ENCODE measurements around the gene ATP8B4. TPM values are rescaled to one million over a fixed set of nuclear protein-coding genes. Genes with fewer than 3 reads are reported as not detected.

The ATP8B4 gene
- total RNA-seq, 1 experiment from 2014 or later, result not detected

DNA sequence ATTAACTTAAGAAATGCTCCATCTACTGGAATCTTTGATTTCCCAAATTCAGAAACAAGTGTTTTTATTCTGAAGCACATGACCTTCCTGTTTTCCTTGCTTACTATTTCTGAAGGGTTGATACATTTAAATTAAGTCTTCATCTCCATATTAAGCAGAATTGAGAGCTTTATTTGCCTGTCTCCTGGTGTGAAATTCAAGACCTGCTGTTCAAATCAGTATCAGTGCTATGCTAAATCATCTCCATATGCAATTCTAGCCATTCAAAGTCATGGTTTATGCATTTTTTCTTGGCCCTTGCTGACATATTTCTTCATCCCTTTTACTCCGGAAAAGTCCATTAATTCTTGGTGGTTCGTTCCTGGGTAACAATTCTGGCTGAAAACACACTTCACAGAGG is 195.4 kb downstream of the ATP8B4 start:
- ATAC-seq (no peak), DNase-seq (ENCODE audit: low read depth, low spot score) (no peak)
- H3K4me3 ChIP-seq (ENCODE audit: low read depth in 2 of 2, low read length in 2 of 2), result no peak overlapping the region
- ChIA-PET POLR2A (no interaction called here), CTCF (no interaction called here)
- TF ChIP-seq, protein P1, sequence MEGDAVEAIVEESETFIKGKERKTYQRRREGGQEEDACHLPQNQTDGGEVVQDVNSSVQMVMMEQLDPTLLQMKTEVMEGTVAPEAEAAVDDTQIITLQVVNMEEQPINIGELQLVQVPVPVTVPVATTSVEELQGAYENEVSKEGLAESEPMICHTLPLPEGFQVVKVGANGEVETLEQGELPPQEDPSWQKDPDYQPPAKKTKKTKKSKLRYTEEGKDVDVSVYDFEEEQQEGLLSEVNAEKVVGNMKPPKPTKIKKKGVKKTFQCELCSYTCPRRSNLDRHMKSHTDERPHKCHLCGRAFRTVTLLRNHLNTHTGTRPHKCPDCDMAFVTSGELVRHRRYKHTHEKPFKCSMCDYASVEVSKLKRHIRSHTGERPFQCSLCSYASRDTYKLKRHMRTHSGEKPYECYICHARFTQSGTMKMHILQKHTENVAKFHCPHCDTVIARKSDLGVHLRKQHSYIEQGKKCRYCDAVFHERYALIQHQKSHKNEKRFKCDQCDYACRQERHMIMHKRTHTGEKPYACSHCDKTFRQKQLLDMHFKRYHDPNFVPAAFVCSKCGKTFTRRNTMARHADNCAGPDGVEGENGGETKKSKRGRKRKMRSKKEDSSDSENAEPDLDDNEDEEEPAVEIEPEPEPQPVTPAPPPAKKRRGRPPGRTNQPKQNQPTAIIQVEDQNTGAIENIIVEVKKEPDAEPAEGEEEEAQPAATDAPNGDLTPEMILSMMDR (IDR thresholded peaks at IDR 0.05), result no peak; the same call in 1 of the 2 replicates
- TF ChIP-seq, protein P2, sequence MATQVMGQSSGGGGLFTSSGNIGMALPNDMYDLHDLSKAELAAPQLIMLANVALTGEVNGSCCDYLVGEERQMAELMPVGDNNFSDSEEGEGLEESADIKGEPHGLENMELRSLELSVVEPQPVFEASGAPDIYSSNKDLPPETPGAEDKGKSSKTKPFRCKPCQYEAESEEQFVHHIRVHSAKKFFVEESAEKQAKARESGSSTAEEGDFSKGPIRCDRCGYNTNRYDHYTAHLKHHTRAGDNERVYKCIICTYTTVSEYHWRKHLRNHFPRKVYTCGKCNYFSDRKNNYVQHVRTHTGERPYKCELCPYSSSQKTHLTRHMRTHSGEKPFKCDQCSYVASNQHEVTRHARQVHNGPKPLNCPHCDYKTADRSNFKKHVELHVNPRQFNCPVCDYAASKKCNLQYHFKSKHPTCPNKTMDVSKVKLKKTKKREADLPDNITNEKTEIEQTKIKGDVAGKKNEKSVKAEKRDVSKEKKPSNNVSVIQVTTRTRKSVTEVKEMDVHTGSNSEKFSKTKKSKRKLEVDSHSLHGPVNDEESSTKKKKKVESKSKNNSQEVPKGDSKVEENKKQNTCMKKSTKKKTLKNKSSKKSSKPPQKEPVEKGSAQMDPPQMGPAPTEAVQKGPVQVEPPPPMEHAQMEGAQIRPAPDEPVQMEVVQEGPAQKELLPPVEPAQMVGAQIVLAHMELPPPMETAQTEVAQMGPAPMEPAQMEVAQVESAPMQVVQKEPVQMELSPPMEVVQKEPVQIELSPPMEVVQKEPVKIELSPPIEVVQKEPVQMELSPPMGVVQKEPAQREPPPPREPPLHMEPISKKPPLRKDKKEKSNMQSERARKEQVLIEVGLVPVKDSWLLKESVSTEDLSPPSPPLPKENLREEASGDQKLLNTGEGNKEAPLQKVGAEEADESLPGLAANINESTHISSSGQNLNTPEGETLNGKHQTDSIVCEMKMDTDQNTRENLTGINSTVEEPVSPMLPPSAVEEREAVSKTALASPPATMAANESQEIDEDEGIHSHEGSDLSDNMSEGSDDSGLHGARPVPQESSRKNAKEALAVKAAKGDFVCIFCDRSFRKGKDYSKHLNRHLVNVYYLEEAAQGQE (IDR thresholded peaks at IDR 0.05; ENCODE audit: insufficient read depth in 1 of 2, low read depth in 2 of 2, low read length in 1 of 2), result no peak
- TF ChIP-seq SIN3A (IDR thresholded peaks at IDR 0.05; ENCODE audit: borderline replicate concordance, insufficient read depth, low read depth, low read length), result no peak
- no peak for TF ChIP-seq POLR2AphosphoS5 (IDR thresholded peaks at IDR 0.05; ENCODE audit: low read depth, low read length)
- no peak for TF ChIP-seq TCF7L2 (IDR thresholded peaks at IDR 0.05; ENCODE audit: low read depth, low read length)
- no peak overlapping the region for H3K27ac ChIP-seq (ENCODE audit: low read length)
- H3K4me1 ChIP-seq (ENCODE audit: control insufficient read depth, insufficient read depth, low read length), result no peaks in the 10 kb centered on the region
- BruUV-seq (replicated peaks), result no TSS peak
- intact Hi-C loops (cut with micrococcal nuclease; ENCODE audit: unreplicated experiment), result no loop called here
- no peaks in the 10 kb centered on the region for H3K36me3 ChIP-seq (ENCODE audit: control insufficient read depth, insufficient read depth, low read length)
- no peaks in the 10 kb centered on the region for H3K27me3 ChIP-seq (ENCODE audit: control insufficient read depth, insufficient read depth, low read length)
- no peaks in the 10 kb centered on the region for H3K9me3 ChIP-seq (ENCODE audit: control insufficient read depth, insufficient read depth, low read depth, low read length)
- in situ Hi-C loops (cut with HindIII; ENCODE audit: low pct_unique_long_range_greater_than_20kb, low sequenced_read_pairs), result no loop called here

DNA sequence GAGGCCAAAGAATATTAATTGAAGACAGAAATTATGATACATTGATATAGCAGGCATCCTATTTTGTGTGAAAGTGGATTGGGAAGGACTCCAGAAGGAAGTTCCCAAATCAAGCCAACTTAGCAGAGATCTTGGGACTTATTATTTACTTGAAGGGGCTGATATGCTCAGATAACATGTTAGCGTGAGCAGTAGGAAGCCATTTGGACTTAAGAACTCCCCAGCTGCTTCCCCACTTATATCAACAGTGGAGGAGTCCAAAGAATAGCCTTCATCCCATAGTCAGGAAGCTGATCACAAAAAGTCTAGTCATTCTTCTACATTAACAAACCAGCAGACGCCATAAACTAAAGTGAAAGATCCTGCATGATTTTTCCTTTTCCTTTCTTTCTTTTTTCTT is 200.0 kb downstream of the ATP8B4 start:
- ATAC-seq, result no peak

More for the DNA sequence above, 200.0 kb downstream of the ATP8B4 start:
- ChIA-PET POLR2A (no interaction called here), CTCF (no interaction called here)
- TF ChIP-seq SIN3A (IDR thresholded peaks at IDR 0.05; ENCODE audit: borderline replicate concordance, insufficient read depth, low read depth, low read length) (no peak), TCF7L2 (IDR thresholded peaks at IDR 0.05; ENCODE audit: low read depth, low read length) (no peak), POLR2AphosphoS5 (IDR thresholded peaks at IDR 0.05; ENCODE audit: low read depth, low read length) (no peak)
- TF ChIP-seq, protein P2 (IDR thresholded peaks at IDR 0.05; ENCODE audit: insufficient read depth in 1 of 2, low read depth in 2 of 2, low read length in 1 of 2), result no peak
- TF ChIP-seq, protein P1 (IDR thresholded peaks at IDR 0.05), result no peak
- Histone ChIP-seq H3K4me1 (ENCODE audit: control insufficient read depth, insufficient read depth, low read length) (no peaks in the 10 kb centered on the region), H3K4me3 (ENCODE audit: low read depth in 2 of 2, low read length in 2 of 2) (no peak overlapping the region), H3K36me3 (ENCODE audit: control insufficient read depth, insufficient read depth, low read length) (no peaks in the 10 kb centered on the region), H3K9me3 (ENCODE audit: control insufficient read depth, insufficient read depth, low read depth, low read length) (no peaks in the 10 kb centered on the region), H3K27ac (ENCODE audit: low read length) (no peak overlapping the region), H3K27me3 (ENCODE audit: control insufficient read depth, insufficient read depth, low read length) (no peaks in the 10 kb centered on the region)
- DNase-seq (ENCODE audit: low read depth, low spot score), result no peak
- in situ Hi-C loops (cut with HindIII; ENCODE audit: low pct_unique_long_range_greater_than_20kb, low sequenced_read_pairs), result no loop called here
- intact Hi-C loops (cut with micrococcal nuclease; ENCODE audit: unreplicated experiment), result no loop called here
- no TSS peak for BruUV-seq (replicated peaks)

Measured in Panc1 (cell line).